Measurements from ENCODE around the gene DAGLB. TPM values are rescaled to one million over a fixed set of nuclear protein-coding genes. Genes with fewer than 3 reads are reported as not detected.

DAGLB gene
- total RNA-seq, 1 donor from 2014 or later: 27.2 TPM

DNA sequence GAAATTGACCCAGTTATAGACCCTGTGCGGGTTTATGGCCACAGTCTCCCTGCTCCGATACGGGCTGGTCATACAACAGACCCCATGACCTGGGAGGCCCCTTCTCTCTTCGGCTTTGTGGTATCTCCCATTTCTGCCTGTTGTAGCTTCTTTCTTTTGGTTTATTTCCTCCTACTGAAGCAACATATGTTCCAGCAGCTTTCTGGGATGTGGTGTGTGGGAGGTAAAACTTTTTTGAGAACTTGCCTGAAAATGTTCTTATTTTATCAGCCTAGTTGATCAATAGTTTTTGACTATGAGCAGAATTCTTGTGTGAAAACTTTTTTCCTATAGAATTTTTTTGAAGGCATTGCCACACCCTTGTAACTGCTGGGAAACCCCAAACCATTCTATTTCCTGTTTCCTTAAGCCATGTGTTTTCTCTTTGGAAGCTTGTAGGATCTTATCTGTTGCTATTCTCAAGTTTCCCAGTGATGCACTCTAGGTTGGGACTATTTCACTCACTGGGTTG is 80.0 kb downstream of the DAGLB start:
- Mint-ChIP-seq H3K27ac (ENCODE audit: unreplicated experiment) (peak overlapping the region; percentile 31), H3K36me3 (ENCODE audit: low read depth, unreplicated experiment) (no peaks in the 10 kb centered on the region), H3K27me3 (ENCODE audit: unreplicated experiment) (peaks cover 2% of the 10 kb centered on the region), H3K9me3 (ENCODE audit: unreplicated experiment) (no peaks in the 10 kb centered on the region), H3K4me3 (ENCODE audit: unreplicated experiment) (no peak overlapping the region), H3K4me1 (ENCODE audit: unreplicated experiment) (peaks cover 3% of the 10 kb centered on the region)
- DNase-seq (ENCODE audit: low spot score): no peak
- TF ChIP-seq, protein P1, sequence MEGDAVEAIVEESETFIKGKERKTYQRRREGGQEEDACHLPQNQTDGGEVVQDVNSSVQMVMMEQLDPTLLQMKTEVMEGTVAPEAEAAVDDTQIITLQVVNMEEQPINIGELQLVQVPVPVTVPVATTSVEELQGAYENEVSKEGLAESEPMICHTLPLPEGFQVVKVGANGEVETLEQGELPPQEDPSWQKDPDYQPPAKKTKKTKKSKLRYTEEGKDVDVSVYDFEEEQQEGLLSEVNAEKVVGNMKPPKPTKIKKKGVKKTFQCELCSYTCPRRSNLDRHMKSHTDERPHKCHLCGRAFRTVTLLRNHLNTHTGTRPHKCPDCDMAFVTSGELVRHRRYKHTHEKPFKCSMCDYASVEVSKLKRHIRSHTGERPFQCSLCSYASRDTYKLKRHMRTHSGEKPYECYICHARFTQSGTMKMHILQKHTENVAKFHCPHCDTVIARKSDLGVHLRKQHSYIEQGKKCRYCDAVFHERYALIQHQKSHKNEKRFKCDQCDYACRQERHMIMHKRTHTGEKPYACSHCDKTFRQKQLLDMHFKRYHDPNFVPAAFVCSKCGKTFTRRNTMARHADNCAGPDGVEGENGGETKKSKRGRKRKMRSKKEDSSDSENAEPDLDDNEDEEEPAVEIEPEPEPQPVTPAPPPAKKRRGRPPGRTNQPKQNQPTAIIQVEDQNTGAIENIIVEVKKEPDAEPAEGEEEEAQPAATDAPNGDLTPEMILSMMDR (IDR thresholded peaks at IDR 0.05; ENCODE audit: unreplicated experiment): no peak

DNA sequence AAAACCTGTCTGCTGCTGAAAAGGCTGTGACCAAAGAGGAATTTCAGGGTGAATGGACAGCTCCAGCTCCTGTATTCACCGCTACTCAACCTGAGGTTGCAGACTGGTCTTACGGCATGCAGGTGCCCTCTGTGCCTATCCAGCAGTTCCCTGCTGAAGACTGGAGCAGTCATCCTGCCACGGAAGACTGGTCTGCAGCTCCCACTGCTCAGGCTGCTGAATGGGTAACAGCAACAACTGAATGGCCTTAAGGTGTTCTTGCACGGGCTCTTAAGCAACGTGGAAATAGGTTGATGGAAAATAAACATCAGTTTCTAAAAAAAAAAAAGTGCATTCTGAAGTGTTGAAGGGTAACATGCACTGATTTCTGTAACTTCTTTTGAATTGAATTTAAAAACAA is 82.3 kb downstream of the DAGLB start:
- H3K27me3 Mint-ChIP-seq (ENCODE audit: unreplicated experiment): no peaks in the 10 kb centered on the region
- no peaks in the 10 kb centered on the region for H3K36me3 Mint-ChIP-seq (ENCODE audit: low read depth, unreplicated experiment)
- no peak for DNase-seq (ENCODE audit: low spot score)
- H3K4me1 Mint-ChIP-seq (ENCODE audit: unreplicated experiment): peaks cover 3% of the 10 kb centered on the region
- H3K4me3 Mint-ChIP-seq (ENCODE audit: unreplicated experiment): no peak overlapping the region
- H3K9me3 Mint-ChIP-seq (ENCODE audit: unreplicated experiment): no peaks in the 10 kb centered on the region
- H3K27ac Mint-ChIP-seq (ENCODE audit: unreplicated experiment): no peak overlapping the region
- TF ChIP-seq, protein P1 (IDR thresholded peaks at IDR 0.05; ENCODE audit: unreplicated experiment): no peak

DNA sequence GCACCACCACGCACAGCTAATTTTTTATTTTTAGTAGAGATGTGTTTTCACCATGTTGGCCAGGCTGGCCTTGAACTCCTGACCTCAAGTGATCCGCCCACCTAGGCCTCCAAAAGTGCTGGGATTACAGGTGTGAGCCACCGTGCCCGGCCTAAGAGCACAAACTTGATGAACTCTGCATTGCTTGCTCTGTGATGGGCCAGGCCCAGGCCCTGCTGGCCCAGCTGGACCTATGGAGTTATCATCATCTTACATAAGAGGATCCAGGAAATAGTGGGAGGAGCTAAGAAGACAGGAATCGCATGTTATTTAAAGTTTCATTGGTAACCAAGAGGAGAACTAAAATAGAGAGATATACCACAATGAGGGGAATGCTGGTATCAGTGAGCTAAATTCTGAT is 86.9 kb downstream of the DAGLB start:
- TF ChIP-seq, protein P1 (IDR thresholded peaks at IDR 0.05; ENCODE audit: unreplicated experiment): no peak
- H3K4me1 Mint-ChIP-seq (ENCODE audit: unreplicated experiment): no peaks in the 10 kb centered on the region
- H3K27ac Mint-ChIP-seq (ENCODE audit: unreplicated experiment): no peak overlapping the region
- H3K9me3 Mint-ChIP-seq (ENCODE audit: unreplicated experiment): no peaks in the 10 kb centered on the region
- no peaks in the 10 kb centered on the region for H3K27me3 Mint-ChIP-seq (ENCODE audit: unreplicated experiment)
- H3K36me3 Mint-ChIP-seq (ENCODE audit: low read depth, unreplicated experiment): no peaks in the 10 kb centered on the region
- H3K4me3 Mint-ChIP-seq (ENCODE audit: unreplicated experiment): no peak overlapping the region
- DNase-seq (ENCODE audit: low spot score): no peak

DNA sequence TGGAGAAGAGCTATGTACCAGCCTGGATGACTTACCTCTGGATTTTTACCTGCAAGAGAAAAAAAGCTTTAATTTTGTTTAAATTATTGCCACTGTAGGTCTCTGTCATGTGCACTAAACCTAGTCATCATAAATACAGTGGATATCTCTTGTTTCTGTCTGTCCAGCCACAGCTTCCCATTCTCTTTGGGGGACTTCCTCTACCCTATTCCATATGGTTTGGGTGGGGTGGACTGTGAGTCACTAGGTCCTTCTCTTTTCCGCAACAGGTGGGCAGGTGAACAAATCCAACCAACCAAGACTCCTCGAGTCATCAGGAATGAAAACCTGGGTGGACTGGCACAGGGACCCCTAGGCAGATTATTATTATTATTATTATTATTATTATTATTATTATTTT is 88.0 kb downstream of the DAGLB start:
- TF ChIP-seq, protein P1 (IDR thresholded peaks at IDR 0.05; ENCODE audit: unreplicated experiment): no peak
- no peak for DNase-seq (ENCODE audit: low spot score)
- Mint-ChIP-seq H3K9me3 (ENCODE audit: unreplicated experiment) (no peaks in the 10 kb centered on the region), H3K4me1 (ENCODE audit: unreplicated experiment) (no peaks in the 10 kb centered on the region), H3K4me3 (ENCODE audit: unreplicated experiment) (no peak overlapping the region), H3K27ac (ENCODE audit: unreplicated experiment) (no peak overlapping the region), H3K36me3 (ENCODE audit: low read depth, unreplicated experiment) (no peaks in the 10 kb centered on the region), H3K27me3 (ENCODE audit: unreplicated experiment) (no peaks in the 10 kb centered on the region)

Other genes with a start within 250 kb of the DAGLB start
- gene CYTH3, start 175.3 kb downstream of the DAGLB start, total RNA-seq (ENCODE audit: unreplicated experiment): 24.3 TPM
- gene FAM220A, start 99.0 kb downstream of the DAGLB start, total RNA-seq (ENCODE audit: unreplicated experiment): 15.6 TPM
- gene RAC1, start 73.4 kb downstream of the DAGLB start, total RNA-seq (ENCODE audit: unreplicated experiment): 307 TPM
- gene KDELR2, start 36.2 kb upstream of the DAGLB start, total RNA-seq (ENCODE audit: unreplicated experiment): 105 TPM
- gene GRID2IP, start 103.5 kb upstream of the DAGLB start, total RNA-seq (ENCODE audit: unreplicated experiment): 0.08 TPM
- gene ZDHHC4, start 129.5 kb upstream of the DAGLB start, total RNA-seq (ENCODE audit: unreplicated experiment): 44.0 TPM
- gene INTS15, start 142.1 kb upstream of the DAGLB start, total RNA-seq (ENCODE audit: unreplicated experiment): 39.6 TPM
- gene ZNF853, start 167.7 kb upstream of the DAGLB start, total RNA-seq (ENCODE audit: unreplicated experiment): 7.9 TPM
- 42.2 TPM for gene ZNF316, start 189.4 kb upstream of the DAGLB start, total RNA-seq (ENCODE audit: unreplicated experiment)